H1 (cell line): ENCODE data around the gene PSMB3. TPM values are rescaled to one million over a fixed set of nuclear protein-coding genes. Genes with fewer than 3 reads are reported as not detected.

ENCODE experiments used
- BRCA1 ChIP-seq: IDR thresholded peaks from 2 replicates; pipeline ENCODE4 v1.6.1; 2012; ENCODE audit warnings: low read depth, low read length, improper control_type of control experiment
- HDAC2 ChIP-seq, 2 experiments: fragments of 300-600 bp in 1 of 2; sonication (generic) in 1 of 2; IDR thresholded peaks; 2 replicates each; pipeline ENCODE4 v1.6.1; 2011 to 2012; ENCODE audit warnings: low read depth in 2 of 2, low read length in 2 of 2, mild to moderate bottlenecking in 2 of 2, moderate library complexity in 2 of 2, borderline replicate concordance in 1 of 2, inconsistent platforms in 1 of 2
- MAFK ChIP-seq: IDR thresholded peaks from 2 replicates; pipeline ENCODE4 v1.6.1; 2012; ENCODE audit warnings: low read depth, mild to moderate bottlenecking, improper control_type of control experiment, low read length
- RBBP5 ChIP-seq: IDR thresholded peaks from 2 replicates; pipeline ENCODE4 v1.7.1; 2012; ENCODE audit warnings: low read depth, mild to moderate bottlenecking, inconsistent platforms, low read length, moderate library complexity, borderline replicate concordance
- TBP ChIP-seq: IDR thresholded peaks from 2 replicates; pipeline ENCODE4 v1.6.1; 2011; ENCODE audit warnings: low read depth, low read length, improper control_type of control experiment
- TCF12 ChIP-seq: IDR thresholded peaks from 2 replicates; pipeline ENCODE4 v1.6.1; 2011; ENCODE audit warnings: low read depth, mild to moderate bottlenecking, low read length
- YY1 ChIP-seq: IDR thresholded peaks from 2 replicates; pipeline ENCODE4 v1.6.1; 2011; ENCODE audit warnings: low read depth, mild to moderate bottlenecking, low read length
- polyA plus RNA-seq, 7 experiments: library from polyadenylated mRNA; depleted of rRNA in 3 of 7; stranded (reverse) in 5 of 7; unstranded in 2 of 7; fragments of >200 nt in 5 of 7; fragments of 200-250 nt in 2 of 7; gene quantifications; 1 replicate in 5 of 7; 2 replicates in 1 of 7; 4 replicates in 1 of 7; pipeline versions ENCODE4 v1.2.1 to v1.2.3, GENCODE V29; 2011 to 2013; ENCODE audit warnings: missing spikeins in 2 of 7, mixed read lengths in 2 of 7
- total RNA-seq: library from RNA; stranded (reverse); fragmentation: NEBNext Ultra II Directional; extraction: Animal tissue kit (Norgen Biotek cat#: 25700); gene quantifications from 2 replicates; pipeline ENCODE4 v1.2.1, GENCODE V29; 2021
- TF ChIP-seq, protein P1 (sequence below): fragments of 300-600 bp; sonication (generic); IDR thresholded peaks from 2 replicates; pipeline ENCODE4 v1.7.1; 2012; ENCODE audit warnings: low read length, moderate library complexity, mild to moderate bottlenecking, inconsistent platforms; ENCODE audit not compliant: insufficient replicate concordance
- TF ChIP-seq, protein P2 (sequence below): IDR thresholded peaks from 2 replicates; pipeline ENCODE4 v1.6.1; 2011; ENCODE audit warnings: low read length, improper control_type of control experiment

PSMB3 gene
- total and polyA plus RNA-seq, 2 of the 8 experiments (the other 6 are each of a cell fraction or from before 2014, with no cell fraction given): 291 to 914 TPM

- TF ChIP-seq, protein P1, sequence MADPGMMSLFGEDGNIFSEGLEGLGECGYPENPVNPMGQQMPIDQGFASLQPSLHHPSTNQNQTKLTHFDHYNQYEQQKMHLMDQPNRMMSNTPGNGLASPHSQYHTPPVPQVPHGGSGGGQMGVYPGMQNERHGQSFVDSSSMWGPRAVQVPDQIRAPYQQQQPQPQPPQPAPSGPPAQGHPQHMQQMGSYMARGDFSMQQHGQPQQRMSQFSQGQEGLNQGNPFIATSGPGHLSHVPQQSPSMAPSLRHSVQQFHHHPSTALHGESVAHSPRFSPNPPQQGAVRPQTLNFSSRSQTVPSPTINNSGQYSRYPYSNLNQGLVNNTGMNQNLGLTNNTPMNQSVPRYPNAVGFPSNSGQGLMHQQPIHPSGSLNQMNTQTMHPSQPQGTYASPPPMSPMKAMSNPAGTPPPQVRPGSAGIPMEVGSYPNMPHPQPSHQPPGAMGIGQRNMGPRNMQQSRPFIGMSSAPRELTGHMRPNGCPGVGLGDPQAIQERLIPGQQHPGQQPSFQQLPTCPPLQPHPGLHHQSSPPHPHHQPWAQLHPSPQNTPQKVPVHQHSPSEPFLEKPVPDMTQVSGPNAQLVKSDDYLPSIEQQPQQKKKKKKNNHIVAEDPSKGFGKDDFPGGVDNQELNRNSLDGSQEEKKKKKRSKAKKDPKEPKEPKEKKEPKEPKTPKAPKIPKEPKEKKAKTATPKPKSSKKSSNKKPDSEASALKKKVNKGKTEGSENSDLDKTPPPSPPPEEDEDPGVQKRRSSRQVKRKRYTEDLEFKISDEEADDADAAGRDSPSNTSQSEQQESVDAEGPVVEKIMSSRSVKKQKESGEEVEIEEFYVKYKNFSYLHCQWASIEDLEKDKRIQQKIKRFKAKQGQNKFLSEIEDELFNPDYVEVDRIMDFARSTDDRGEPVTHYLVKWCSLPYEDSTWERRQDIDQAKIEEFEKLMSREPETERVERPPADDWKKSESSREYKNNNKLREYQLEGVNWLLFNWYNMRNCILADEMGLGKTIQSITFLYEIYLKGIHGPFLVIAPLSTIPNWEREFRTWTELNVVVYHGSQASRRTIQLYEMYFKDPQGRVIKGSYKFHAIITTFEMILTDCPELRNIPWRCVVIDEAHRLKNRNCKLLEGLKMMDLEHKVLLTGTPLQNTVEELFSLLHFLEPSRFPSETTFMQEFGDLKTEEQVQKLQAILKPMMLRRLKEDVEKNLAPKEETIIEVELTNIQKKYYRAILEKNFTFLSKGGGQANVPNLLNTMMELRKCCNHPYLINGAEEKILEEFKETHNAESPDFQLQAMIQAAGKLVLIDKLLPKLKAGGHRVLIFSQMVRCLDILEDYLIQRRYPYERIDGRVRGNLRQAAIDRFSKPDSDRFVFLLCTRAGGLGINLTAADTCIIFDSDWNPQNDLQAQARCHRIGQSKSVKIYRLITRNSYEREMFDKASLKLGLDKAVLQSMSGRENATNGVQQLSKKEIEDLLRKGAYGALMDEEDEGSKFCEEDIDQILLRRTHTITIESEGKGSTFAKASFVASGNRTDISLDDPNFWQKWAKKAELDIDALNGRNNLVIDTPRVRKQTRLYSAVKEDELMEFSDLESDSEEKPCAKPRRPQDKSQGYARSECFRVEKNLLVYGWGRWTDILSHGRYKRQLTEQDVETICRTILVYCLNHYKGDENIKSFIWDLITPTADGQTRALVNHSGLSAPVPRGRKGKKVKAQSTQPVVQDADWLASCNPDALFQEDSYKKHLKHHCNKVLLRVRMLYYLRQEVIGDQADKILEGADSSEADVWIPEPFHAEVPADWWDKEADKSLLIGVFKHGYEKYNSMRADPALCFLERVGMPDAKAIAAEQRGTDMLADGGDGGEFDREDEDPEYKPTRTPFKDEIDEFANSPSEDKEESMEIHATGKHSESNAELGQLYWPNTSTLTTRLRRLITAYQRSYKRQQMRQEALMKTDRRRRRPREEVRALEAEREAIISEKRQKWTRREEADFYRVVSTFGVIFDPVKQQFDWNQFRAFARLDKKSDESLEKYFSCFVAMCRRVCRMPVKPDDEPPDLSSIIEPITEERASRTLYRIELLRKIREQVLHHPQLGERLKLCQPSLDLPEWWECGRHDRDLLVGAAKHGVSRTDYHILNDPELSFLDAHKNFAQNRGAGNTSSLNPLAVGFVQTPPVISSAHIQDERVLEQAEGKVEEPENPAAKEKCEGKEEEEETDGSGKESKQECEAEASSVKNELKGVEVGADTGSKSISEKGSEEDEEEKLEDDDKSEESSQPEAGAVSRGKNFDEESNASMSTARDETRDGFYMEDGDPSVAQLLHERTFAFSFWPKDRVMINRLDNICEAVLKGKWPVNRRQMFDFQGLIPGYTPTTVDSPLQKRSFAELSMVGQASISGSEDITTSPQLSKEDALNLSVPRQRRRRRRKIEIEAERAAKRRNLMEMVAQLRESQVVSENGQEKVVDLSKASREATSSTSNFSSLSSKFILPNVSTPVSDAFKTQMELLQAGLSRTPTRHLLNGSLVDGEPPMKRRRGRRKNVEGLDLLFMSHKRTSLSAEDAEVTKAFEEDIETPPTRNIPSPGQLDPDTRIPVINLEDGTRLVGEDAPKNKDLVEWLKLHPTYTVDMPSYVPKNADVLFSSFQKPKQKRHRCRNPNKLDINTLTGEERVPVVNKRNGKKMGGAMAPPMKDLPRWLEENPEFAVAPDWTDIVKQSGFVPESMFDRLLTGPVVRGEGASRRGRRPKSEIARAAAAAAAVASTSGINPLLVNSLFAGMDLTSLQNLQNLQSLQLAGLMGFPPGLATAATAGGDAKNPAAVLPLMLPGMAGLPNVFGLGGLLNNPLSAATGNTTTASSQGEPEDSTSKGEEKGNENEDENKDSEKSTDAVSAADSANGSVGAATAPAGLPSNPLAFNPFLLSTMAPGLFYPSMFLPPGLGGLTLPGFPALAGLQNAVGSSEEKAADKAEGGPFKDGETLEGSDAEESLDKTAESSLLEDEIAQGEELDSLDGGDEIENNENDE: no peak
- TF ChIP-seq MAFK (no peak), YY1 (no peak), TCF12 (no peak), BRCA1 (no peak), HDAC2 (IDR thresholded peaks at IDR 0.05; ENCODE audit: borderline replicate concordance in 1 of 2, low read depth in 2 of 2, low read length in 2 of 2) (no peak), RBBP5 (no peak), TBP (no peak)
- TF ChIP-seq, protein P2, sequence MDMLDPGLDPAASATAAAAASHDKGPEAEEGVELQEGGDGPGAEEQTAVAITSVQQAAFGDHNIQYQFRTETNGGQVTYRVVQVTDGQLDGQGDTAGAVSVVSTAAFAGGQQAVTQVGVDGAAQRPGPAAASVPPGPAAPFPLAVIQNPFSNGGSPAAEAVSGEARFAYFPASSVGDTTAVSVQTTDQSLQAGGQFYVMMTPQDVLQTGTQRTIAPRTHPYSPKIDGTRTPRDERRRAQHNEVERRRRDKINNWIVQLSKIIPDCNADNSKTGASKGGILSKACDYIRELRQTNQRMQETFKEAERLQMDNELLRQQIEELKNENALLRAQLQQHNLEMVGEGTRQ: no peak
Measured at GRCh38 chr17:38753071-38753506, 548 bp downstream of the PSMB3 start (continued).
